Measurements from ENCODE around the gene PRMT1. TPM values are rescaled to one million over a fixed set of nuclear protein-coding genes. Genes with fewer than 3 reads are reported as not detected.
"Not testable (repeated sequence)": the region's sequence is repeated elsewhere in the genome, so short reads cannot be mapped to it uniquely, and the experiment has no call there.

The PRMT1 gene
- total and polyA plus RNA-seq, 8 donors = 27.2 to 98.7 (median 46.8) TPM

- intact Hi-C loops (cut with DNase I) = no loop called here
- TF ChIP-seq, protein P1, sequence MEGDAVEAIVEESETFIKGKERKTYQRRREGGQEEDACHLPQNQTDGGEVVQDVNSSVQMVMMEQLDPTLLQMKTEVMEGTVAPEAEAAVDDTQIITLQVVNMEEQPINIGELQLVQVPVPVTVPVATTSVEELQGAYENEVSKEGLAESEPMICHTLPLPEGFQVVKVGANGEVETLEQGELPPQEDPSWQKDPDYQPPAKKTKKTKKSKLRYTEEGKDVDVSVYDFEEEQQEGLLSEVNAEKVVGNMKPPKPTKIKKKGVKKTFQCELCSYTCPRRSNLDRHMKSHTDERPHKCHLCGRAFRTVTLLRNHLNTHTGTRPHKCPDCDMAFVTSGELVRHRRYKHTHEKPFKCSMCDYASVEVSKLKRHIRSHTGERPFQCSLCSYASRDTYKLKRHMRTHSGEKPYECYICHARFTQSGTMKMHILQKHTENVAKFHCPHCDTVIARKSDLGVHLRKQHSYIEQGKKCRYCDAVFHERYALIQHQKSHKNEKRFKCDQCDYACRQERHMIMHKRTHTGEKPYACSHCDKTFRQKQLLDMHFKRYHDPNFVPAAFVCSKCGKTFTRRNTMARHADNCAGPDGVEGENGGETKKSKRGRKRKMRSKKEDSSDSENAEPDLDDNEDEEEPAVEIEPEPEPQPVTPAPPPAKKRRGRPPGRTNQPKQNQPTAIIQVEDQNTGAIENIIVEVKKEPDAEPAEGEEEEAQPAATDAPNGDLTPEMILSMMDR (IDR thresholded peaks at IDR 0.05) = no peak
- no peak for ATAC-seq
- WGBS, 2 donors = 56 to 64% methylated on average over 8 of the region's 8 CpGs
- FAIRE-seq = no peak
- Histone ChIP-seq H3K4me1 (no peaks in the 10 kb centered on the region), H3K4me3 (no peak overlapping the region), H3K27ac (no peak overlapping the region), H3K36me3 (no peaks in the 10 kb centered on the region), H3K9me3 (no peaks in the 10 kb centered on the region), H3K27me3 (no peaks in the 10 kb centered on the region)
- no peak for DNase-seq
Observed at GRCh38 chr19:49713236-49713845, 36.3 kb downstream of the PRMT1 start.

DNA sequence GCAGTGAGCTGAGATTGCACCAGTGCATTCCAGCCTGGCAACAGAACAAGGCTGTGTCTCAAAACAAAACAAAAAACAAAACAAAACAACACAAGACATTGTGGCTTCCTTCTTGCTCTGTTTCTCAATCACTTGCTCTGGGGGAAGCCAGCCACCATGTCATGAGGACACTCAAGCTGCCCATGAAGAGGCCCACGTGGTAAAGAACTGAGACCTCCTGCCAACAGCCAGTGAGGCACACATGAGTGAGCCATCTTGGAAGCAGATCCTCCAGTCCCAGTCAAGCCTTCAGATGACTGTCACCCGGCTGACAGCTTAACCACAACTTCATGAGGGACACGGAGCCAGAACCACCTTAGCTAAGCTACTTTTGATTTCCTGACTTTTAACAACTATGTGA is 39.1 kb downstream of the PRMT1 start:
- intact Hi-C loops (cut with DNase I) = no loop called here
- Histone ChIP-seq H3K36me3 (no peaks in the 10 kb centered on the region), H3K4me1 (no peaks in the 10 kb centered on the region), H3K27ac (no peak overlapping the region), H3K4me3 (no peak overlapping the region), H3K9me3 (no peaks in the 10 kb centered on the region), H3K27me3 (no peaks in the 10 kb centered on the region)
- no peak for DNase-seq
- FAIRE-seq = no peak
- TF ChIP-seq, protein P1 (IDR thresholded peaks at IDR 0.05) = no peak
- no peak for ATAC-seq
- 69 to 71% methylated on average over 3 of the region's 3 CpGs for WGBS, 2 donors

GRCh38 chr19:49718511-49718910 is 41.4 kb downstream of the PRMT1 start:
- Histone ChIP-seq H3K4me1 (no peaks in the 10 kb centered on the region), H3K4me3 (no peak overlapping the region), H3K36me3 (no peaks in the 10 kb centered on the region), H3K27me3 (no peaks in the 10 kb centered on the region), H3K27ac (no peak overlapping the region), H3K9me3 (no peaks in the 10 kb centered on the region)
- WGBS, 2 donors = 89% methylated on average over 8 of the region's 8 CpGs
- TF ChIP-seq, protein P1 (IDR thresholded peaks at IDR 0.05) = no peak
- DNase-seq (no peak), ATAC-seq (no peak), FAIRE-seq (no peak)
- intact Hi-C loops (cut with DNase I) = no loop called here

DNA sequence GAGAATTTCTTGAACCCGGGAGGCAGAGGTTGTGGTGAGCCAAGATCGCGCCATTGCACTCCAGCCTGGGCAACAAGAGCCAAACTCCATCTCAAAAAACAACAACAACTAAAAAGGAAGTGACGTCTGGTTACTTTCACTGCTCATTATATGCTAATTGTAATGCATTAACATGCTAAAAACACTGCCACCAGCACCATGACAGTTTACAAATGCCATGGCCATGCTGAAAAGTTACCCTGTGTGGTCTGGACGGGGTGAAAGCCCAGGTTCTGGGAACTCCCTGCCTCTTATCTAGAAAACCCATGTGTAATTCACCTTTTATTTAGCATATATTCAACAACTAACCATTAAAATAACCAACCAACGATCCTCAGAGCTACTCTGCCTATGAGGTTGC is 41.9 kb downstream of the PRMT1 start:
- no peaks in the 10 kb centered on the region for H3K4me1 ChIP-seq
- DNase-seq (no peak), ATAC-seq (no peak), FAIRE-seq (no peak)
- no peaks in the 10 kb centered on the region for H3K27me3 ChIP-seq
- intact Hi-C loops (cut with DNase I) = no loop called here
- H3K27ac ChIP-seq = no peak overlapping the region
- H3K4me3 ChIP-seq = no peak overlapping the region
- TF ChIP-seq, protein P1 (IDR thresholded peaks at IDR 0.05) = no peak
- no peaks in the 10 kb centered on the region for H3K36me3 ChIP-seq
- no peaks in the 10 kb centered on the region for H3K9me3 ChIP-seq
- 81 to 82% methylated on average over 6 of the region's 6 CpGs for WGBS, 2 donors

DNA sequence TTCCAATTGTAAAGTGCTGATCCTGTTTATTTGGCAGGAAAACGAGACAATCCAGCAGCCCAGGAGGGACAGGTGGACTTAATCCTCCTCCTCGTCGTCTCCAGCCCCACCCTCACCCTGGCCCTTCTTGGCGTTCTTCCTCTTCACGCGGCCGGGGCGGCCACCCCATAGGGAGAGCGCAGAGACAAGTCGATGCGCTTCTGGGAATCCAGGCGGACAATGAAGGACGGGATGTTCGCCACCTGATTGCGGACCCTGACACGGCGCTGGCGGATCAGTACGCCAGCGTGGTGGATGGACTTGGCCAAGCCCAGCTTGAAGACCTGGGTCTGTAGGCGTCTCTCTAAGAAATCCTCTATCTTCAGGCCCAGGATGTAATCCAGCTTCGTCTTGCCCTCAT is 42.3 kb downstream of the PRMT1 start:
- ATAC-seq; FAIRE-seq; H3K4me1 ChIP-seq; DNase-seq; H3K36me3 ChIP-seq; intact Hi-C loops (cut with DNase I); H3K27me3 ChIP-seq; H3K4me3 ChIP-seq; H3K27ac ChIP-seq; H3K9me3 ChIP-seq: not testable (repeated sequence)
- WGBS, 2 donors = 69 to 72% methylated on average over 22 of the region's 22 CpGs
